Thoracic aorta (tissue), 2 donors: ENCODE results near the gene ADORA3. TPM values are rescaled to one million over a fixed set of nuclear protein-coding genes. Genes with fewer than 3 reads are reported as not detected.

Experiments
- ATAC-seq: fragments of 150-250 bp; one replicate; pipeline ENCODE4 v1.8.0; 2017; ENCODE audit warnings: low read depth; ENCODE audit not compliant: insufficient number of reproducible peaks, low FRiP score
- DNase-seq: peaks from one replicate; pipeline ENCODE4 v3.0.0-alpha.2; 2020; ENCODE audit warnings: low spot score
- H3K27ac ChIP-seq, 2 donors: fragments of 200-600 bp; sonication (generic); 1 replicate in 1 of 2; 2 replicates in 1 of 2; pipeline ENCODE4 v1.5.1; 2016; ENCODE audit warnings: mild to moderate bottlenecking in 2 of 2, moderate library complexity in 2 of 2
- H3K27me3 ChIP-seq: fragments of 200-600 bp; sonication (generic); replicated peaks from 2 replicates; pipeline ENCODE4 v1.6.0; 2016; ENCODE audit warnings: mild to moderate bottlenecking; ENCODE audit not compliant: insufficient read depth
- H3K36me3 ChIP-seq: fragments of 200-600 bp; sonication (generic); one replicate; pipeline ENCODE4 v1.5.1; 2016
- H3K4me1 ChIP-seq, 2 donors: fragments of 200-600 bp; sonication (generic); 1 replicate in 1 of 2; 2 replicates in 1 of 2; pipeline versions ENCODE4 v1.5.1 to v1.6.0; 2016; ENCODE audit warnings: low read depth in 2 of 2, mild to moderate bottlenecking in 1 of 2; ENCODE audit not compliant: control insufficient read depth in 1 of 2
- H3K4me3 ChIP-seq: fragments of 200-600 bp; sonication (generic); 2 replicates; pipeline ENCODE4 v1.5.1; 2016; ENCODE audit warnings: mild to moderate bottlenecking
- H3K9me3 ChIP-seq: fragments of 200-600 bp; sonication (generic); 2 replicates; pipeline ENCODE4 v1.5.1; 2016
- CTCF ChIP-seq: fragments of 200-600 bp; sonication (generic); IDR thresholded peaks from one replicate; pipeline ENCODE4 v1.5.1; 2019; ENCODE audit warnings: antibody characterized with exemption
- total RNA-seq, 2 donors: library from RNA; depleted of rRNA; stranded (reverse); fragments of >200 nt; gene quantifications; one replicate each; pipeline versions ENCODE4 v1.1.0 to v1.2.3, GENCODE V29; 2016

Gene ADORA3
- total RNA-seq, 2 donors from 2014 or later: 6.2 to 29.5 TPM

GRCh38 chr1:111542187-111542586 lies 38.8 kb upstream of the ADORA3 start:
- peaks cover 4 to 7% of the 10 kb centered on the region in 2 donors for H3K4me1 ChIP-seq
- TF ChIP-seq CTCF: no peak
- no peak for DNase-seq
- H3K36me3 ChIP-seq: no peaks in the 10 kb centered on the region
- no peak for ATAC-seq
- H3K4me3 ChIP-seq: no peak overlapping the region
- H3K9me3 ChIP-seq: no peaks in the 10 kb centered on the region
- no peaks in the 10 kb centered on the region for H3K27me3 ChIP-seq
- H3K27ac ChIP-seq: no peak overlapping the region

GRCh38 chr1:111541721-111542120 lies 38.3 kb upstream of the ADORA3 start:
- no peak for ATAC-seq
- TF ChIP-seq CTCF: no peak
- DNase-seq: no peak
- Histone ChIP-seq H3K4me3 (no peak overlapping the region), H3K36me3 (no peaks in the 10 kb centered on the region), H3K4me1 (peaks cover 4 to 12% of the 10 kb centered on the region in 2 donors), H3K27me3 (no peaks in the 10 kb centered on the region), H3K27ac (no peak overlapping the region), H3K9me3 (no peaks in the 10 kb centered on the region)

- Histone ChIP-seq H3K4me1 (peaks cover 4 to 20% of the 10 kb centered on the region in 2 donors), H3K27ac (no peak overlapping the region), H3K36me3 (no peaks in the 10 kb centered on the region), H3K9me3 (no peaks in the 10 kb centered on the region), H3K4me3 (no peak overlapping the region), H3K27me3 (no peaks in the 10 kb centered on the region)
- no peak for ATAC-seq
- no peak for TF ChIP-seq CTCF
- DNase-seq: no peak
Measured at GRCh38 chr1:111540928-111541327, 37.5 kb upstream of the ADORA3 start.

GRCh38 chr1:111538343-111539025 lies 35.1 kb upstream of the ADORA3 start:
- TF ChIP-seq CTCF: no peak
- Histone ChIP-seq H3K4me3 (no peak overlapping the region), H3K27ac (no peak overlapping the region), H3K9me3 (no peaks in the 10 kb centered on the region), H3K36me3 (no peaks in the 10 kb centered on the region), H3K27me3 (no peaks in the 10 kb centered on the region), H3K4me1 (peaks cover 4 to 39% of the 10 kb centered on the region in 2 donors)
- DNase-seq (no peak), ATAC-seq (no peak)

DNA sequence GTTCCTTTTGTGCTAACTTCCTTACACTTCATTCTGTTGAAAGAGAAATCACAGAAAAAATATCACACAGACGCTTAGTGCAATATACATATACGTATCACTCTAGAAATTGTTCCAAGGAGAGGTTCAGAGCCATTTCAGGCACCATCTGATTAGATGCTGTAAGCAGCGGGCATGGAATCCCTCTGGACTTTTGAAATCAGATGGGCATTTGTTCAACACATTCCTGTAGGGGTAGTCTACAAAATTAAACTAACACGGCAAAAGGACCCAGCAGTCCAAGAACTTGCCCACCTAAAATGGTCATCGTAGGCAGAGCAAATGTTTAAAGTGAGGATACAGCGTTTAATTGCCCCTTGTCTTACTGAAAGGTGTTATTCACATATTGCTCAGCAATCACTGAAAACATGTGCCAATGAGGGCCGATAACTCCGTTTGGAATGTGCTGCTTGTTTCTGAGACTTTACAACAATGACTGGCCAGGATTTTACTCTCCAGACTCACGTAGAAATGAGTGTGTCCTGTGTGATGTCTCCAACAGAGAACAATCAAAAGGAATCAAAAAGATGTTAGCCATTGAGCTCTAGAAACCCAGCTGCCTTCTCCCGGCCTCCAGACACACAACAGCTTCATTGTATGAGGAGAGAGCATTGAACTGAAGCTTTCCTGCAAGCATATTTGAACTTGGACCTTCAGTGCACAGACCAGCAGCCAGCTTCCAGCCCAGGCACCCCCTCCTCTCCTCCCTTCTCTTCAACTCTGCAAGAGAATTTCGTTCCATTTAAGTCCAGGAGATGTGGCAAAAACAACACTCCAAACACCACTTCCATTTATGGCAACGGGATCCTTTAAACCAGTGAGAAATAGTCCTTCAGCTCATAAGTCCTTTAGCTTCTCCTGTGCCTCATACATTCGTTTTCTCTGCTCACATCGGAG lies 32.1 kb upstream of the ADORA3 start:
- Histone ChIP-seq H3K27me3 (no peaks in the 10 kb centered on the region), H3K27ac (peak overlapping the region; percentile 81 to 91), H3K4me3 (peak overlapping the region; percentile 54), H3K9me3 (no peaks in the 10 kb centered on the region), H3K36me3 (no peaks in the 10 kb centered on the region), H3K4me1 (peaks cover 0 to 39% of the 10 kb centered on the region in 2 donors)
- no peak for DNase-seq
- ATAC-seq: peak; percentile 90
- no peak for TF ChIP-seq CTCF
